Kidney (tissue), 14 donors: ENCODE results near the gene OAS3. TPM values are rescaled to one million over a fixed set of nuclear protein-coding genes. Genes with fewer than 3 reads are reported as not detected.

Experiments used
- DNase-seq, 5 donors: peaks; one replicate each; pipeline ENCODE4 v3.0.0-alpha.2; 2013 to 2020
- FAIRE-seq: peaks from 2 replicates; lab custom pipeline; 2012; peaks lifted over from hg19 to GRCh38; lab: Jason Lieb, UNC
- H3K27ac ChIP-seq, 2 donors: one replicate each; pipeline ENCODE4 v1.7.0; 2013; ENCODE audit warnings: low read depth in 2 of 2, low read length in 2 of 2, inconsistent platforms in 1 of 2
- H3K27me3 ChIP-seq: one replicate; pipeline ENCODE4 v1.7.1; 2013; ENCODE audit warnings: low read length, inconsistent platforms; ENCODE audit not compliant: control insufficient read depth, insufficient read depth
- H3K36me3 ChIP-seq, 3 donors: one replicate each; pipeline versions ENCODE4 v1.7.0 to v1.7.1; 2013; ENCODE audit warnings: low read length in 3 of 3, control low read depth in 1 of 3, inconsistent platforms in 1 of 3; ENCODE audit not compliant: insufficient read depth in 3 of 3, control insufficient read depth in 2 of 3
- H3K4me1 ChIP-seq, 3 donors: one replicate each; pipeline versions ENCODE4 v1.7.0 to v1.7.1; 2013; ENCODE audit warnings: low read length in 3 of 3, inconsistent platforms in 1 of 3, low read depth in 1 of 3; ENCODE audit not compliant: control insufficient read depth in 2 of 3, insufficient read depth in 2 of 3
- H3K4me3 ChIP-seq, 3 donors: one replicate each; pipeline versions ENCODE4 v1.7.0 to v1.8.1; 2013; ENCODE audit warnings: low read length in 3 of 3, control low read depth in 1 of 3, inconsistent platforms in 1 of 3
- H3K9ac ChIP-seq, 3 donors: one replicate each; pipeline versions ENCODE4 v1.7.0 to v1.7.1; 2013; ENCODE audit warnings: low read length in 3 of 3, control low read depth in 1 of 3, inconsistent platforms in 1 of 3
- H3K9me3 ChIP-seq, 3 donors: one replicate each; pipeline versions ENCODE4 v1.7.0 to v1.7.1; 2013; ENCODE audit warnings: low read length in 3 of 3, control low read depth in 1 of 3, inconsistent platforms in 1 of 3; ENCODE audit not compliant: control insufficient read depth in 2 of 3, insufficient read depth in 1 of 3
- CTCF ChIP-seq: IDR thresholded peaks from 3 replicates; pipeline ENCODE4 v1.5.1; 2012; ENCODE audit warnings: mild to moderate bottlenecking, moderate library complexity, borderline replicate concordance; ENCODE audit not compliant: insufficient read depth; ENCODE audit errors: extremely low read depth
- intact Hi-C: fragments of 100-400 bp; cut with DNase I; formaldehyde crosslinking; loops from one replicate; pipeline ENCODE4 v1.11.1; 2022
- polyA plus RNA-seq: library from polyadenylated mRNA; stranded (reverse); fragments of 350-450 nt; fragmentation: Illumina TruSeq; extraction: RNeasy Lipid Tissue Mini Kit (QIAGEN cat#74804); gene quantifications from one replicate; pipeline ENCODE4 v1.2.3, GENCODE V29; 2014; ENCODE audit warnings: low read depth, low replicate concordance; ENCODE audit not compliant: insufficient read depth
- total RNA-seq: library from RNA; stranded (reverse); fragmentation: NEBNext Ultra II Directional; extraction: Animal tissue kit (Norgen Biotek cat#: 25700); gene quantifications from one replicate; pipeline ENCODE4 v1.2.1, GENCODE V29; 2021
- donor health status: control.
- donor health status: control.
- donor health status: control.
- donor health status: control.
- donor health status: control.
- donor health status: DM: yes; HTN: yes; CAD: no.
- donor health status: Normal renal cell carcinoma (clear cell type).

The OAS3 gene
- total and polyA plus RNA-seq, 2 donors from 2014 or later = 2.5 to 15.6 TPM

DNA sequence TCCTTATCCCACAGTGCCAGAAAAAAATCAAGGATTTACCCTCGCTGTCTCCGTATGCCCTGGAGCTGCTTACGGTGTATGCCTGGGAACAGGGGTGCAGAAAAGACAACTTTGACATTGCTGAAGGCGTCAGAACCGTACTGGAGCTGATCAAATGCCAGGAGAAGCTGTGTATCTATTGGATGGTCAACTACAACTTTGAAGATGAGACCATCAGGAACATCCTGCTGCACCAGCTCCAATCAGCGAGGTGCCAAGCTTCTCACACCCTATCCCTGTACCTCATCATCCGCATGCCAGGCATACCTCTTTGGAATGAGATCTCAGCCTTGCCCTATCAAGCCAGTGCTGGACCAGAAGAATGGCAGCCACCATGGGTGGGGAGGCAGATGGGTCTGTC is 59.2 kb downstream of the OAS3 start:
- H3K4me1 ChIP-seq = no peaks in the 10 kb centered on the region
- intact Hi-C loops = no loop called here
- no peak for DNase-seq
- TF ChIP-seq CTCF = no peak
- H3K9ac ChIP-seq = no peak overlapping the region
- no peak overlapping the region for H3K27ac ChIP-seq
- peaks cover 0 to 4% (median 3%) of the 10 kb centered on the region in 3 donors for H3K9me3 ChIP-seq
- H3K36me3 ChIP-seq = peaks cover 0 to 6% (median 0%) of the 10 kb centered on the region in 3 donors
- H3K27me3 ChIP-seq = no peaks in the 10 kb centered on the region
- no peak for FAIRE-seq
- H3K4me3 ChIP-seq = no peak overlapping the region

DNA sequence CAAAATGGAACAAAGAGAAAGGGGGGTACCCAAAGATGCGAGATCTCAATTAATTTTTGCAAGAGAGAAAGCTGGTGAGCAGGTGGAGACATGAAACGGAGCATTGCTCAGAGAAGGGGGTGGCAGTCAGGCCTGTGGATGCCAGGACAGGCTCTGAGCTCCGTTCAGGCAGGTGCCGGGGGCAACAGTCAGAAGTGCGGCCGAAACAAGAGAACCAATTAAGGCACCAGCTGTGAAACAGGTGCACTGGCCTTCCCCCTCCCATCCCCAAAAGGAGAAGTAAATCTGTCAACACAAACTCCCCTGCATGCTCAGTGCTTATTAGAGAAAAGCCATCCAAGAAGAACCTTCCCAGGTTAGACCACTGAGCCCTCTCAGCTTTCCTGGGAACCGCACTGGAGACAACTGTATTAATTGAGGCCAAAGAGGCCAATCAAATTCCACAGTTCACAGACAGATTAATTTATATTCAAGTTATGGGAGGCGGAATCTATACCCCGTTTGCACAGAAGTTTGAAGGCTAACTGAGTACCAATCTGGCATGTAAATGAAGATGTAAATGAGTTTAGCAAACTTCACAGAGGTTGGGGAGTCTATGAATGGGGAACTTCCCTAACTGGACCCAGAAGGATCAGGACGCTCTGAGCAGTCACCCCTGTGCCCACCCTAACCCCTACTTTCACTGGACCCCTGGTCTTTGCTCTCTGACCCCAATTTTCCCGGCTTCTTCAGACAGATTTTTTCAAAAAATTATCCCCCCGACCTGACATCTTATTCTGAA is 60.9 kb downstream of the OAS3 start:
- FAIRE-seq = no peak
- peaks cover 0 to 6% (median 0%) of the 10 kb centered on the region in 3 donors for H3K36me3 ChIP-seq
- peak in 3 of 5 donors; percentile 26 to 46 (median 43) for DNase-seq

GRCh38 chr12:113000433-113000832 is 62.2 kb downstream of the OAS3 start:
- Histone ChIP-seq H3K4me3 (no peak overlapping the region), H3K27me3 (no peaks in the 10 kb centered on the region), H3K4me1 (no peaks in the 10 kb centered on the region), H3K27ac (no peak overlapping the region), H3K36me3 (peaks cover 0 to 6% (median 0%) of the 10 kb centered on the region in 3 donors), H3K9ac (no peak overlapping the region), H3K9me3 (peaks cover 0 to 4% (median 3%) of the 10 kb centered on the region in 3 donors)
- no peak for FAIRE-seq
- DNase-seq = no peak
- intact Hi-C loops = no loop called here
- no peak for TF ChIP-seq CTCF

More for the DNA sequence above, 60.9 kb downstream of the OAS3 start:
- no peak for TF ChIP-seq CTCF
- intact Hi-C loops = no loop called here
- Histone ChIP-seq H3K4me1 (no peaks in the 10 kb centered on the region), H3K27me3 (no peaks in the 10 kb centered on the region), H3K27ac (no peak overlapping the region), H3K9ac (no peak overlapping the region), H3K4me3 (no peak overlapping the region), H3K9me3 (peaks cover 0 to 4% (median 3%) of the 10 kb centered on the region in 3 donors)
